Large intestine (tissue), 3 donors: Measurements from ENCODE around the gene PARVG. TPM values are rescaled to one million over a fixed set of nuclear protein-coding genes. Genes with fewer than 3 reads are reported as not detected.

Experiments
- DNase-seq, 2 donors: peaks; one replicate each; pipeline versions ENCODE4 v3.0.0 to v3.0.0-alpha.2; 2013
- H3K27ac ChIP-seq: one replicate; pipeline ENCODE4 v1.5.1; 2013; ENCODE audit warnings: low read length
- H3K27me3 ChIP-seq: 2 replicates; pipeline ENCODE4 v1.6.1; 2013; ENCODE audit warnings: low read length; ENCODE audit not compliant: control insufficient read depth, insufficient read depth
- H3K36me3 ChIP-seq: 2 replicates; pipeline ENCODE4 v1.6.1; 2013; ENCODE audit warnings: low read length; ENCODE audit not compliant: control insufficient read depth, insufficient read depth
- H3K4me1 ChIP-seq: one replicate; pipeline ENCODE4 v1.6.1; 2013; ENCODE audit warnings: low read length; ENCODE audit not compliant: control insufficient read depth, insufficient read depth
- H3K4me3 ChIP-seq: one replicate; pipeline ENCODE4 v1.5.1; 2013; ENCODE audit warnings: low read length
- H3K9me3 ChIP-seq: one replicate; pipeline ENCODE4 v1.6.1; 2013; ENCODE audit warnings: mild to moderate bottlenecking, low read depth, low read length, moderate library complexity; ENCODE audit not compliant: control insufficient read depth
- WGBS: methylation state at CpG from one replicate; pipeline ENCODE4 v1.1.5; 2013; ENCODE audit warnings: low lambda C conversion rate; ENCODE audit not compliant: insufficient coverage; 5-methylcytosine and 5-hydroxymethylcytosine counted together
- polyA plus RNA-seq: library from polyadenylated mRNA; unstranded; fragments of 120-200 nt; gene quantifications from one replicate; pipeline ENCODE4 v1.2.1, GENCODE V29; 2013

PARVG gene
- polyA plus RNA-seq, 1 donor = 6.7 TPM

DNA sequence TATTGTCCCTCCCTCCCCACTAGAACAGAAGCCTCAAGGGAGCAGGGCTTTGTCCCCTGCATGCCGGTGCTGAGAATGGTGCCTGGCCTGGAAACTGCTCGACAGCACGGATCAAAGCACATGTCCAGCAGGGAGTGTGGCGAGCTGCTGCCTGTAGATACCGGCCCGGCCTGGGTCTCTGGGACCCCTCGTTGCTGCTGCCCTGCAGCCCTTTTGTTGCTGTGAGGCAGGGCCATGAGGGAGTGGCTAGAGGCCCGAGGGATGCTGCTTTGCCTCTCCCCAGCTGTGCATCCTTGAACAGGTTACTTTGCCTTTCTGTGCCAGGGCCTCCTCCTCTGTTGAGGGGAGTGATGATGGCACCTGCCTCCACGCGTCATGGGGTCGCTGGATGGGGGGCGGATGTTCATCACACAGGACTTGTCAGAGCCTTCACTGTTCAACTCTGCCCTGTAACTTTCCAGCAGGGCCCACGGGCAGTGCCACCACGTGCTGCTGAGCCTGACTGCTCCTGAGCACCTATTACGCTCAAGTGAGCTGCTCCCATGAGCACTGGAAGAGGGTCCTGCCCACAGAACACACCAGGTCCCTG is 15.3 kb upstream of the PARVG start:
- WGBS = no CpG with 5 or more reads among the region's 15 CpGs
- no peak overlapping the region for H3K27ac ChIP-seq
- H3K4me1 ChIP-seq = no peaks in the 10 kb centered on the region
- no peak overlapping the region for H3K4me3 ChIP-seq
- no peaks in the 10 kb centered on the region for H3K27me3 ChIP-seq
- no peak for DNase-seq
- no peaks in the 10 kb centered on the region for H3K36me3 ChIP-seq
- no peaks in the 10 kb centered on the region for H3K9me3 ChIP-seq

DNA sequence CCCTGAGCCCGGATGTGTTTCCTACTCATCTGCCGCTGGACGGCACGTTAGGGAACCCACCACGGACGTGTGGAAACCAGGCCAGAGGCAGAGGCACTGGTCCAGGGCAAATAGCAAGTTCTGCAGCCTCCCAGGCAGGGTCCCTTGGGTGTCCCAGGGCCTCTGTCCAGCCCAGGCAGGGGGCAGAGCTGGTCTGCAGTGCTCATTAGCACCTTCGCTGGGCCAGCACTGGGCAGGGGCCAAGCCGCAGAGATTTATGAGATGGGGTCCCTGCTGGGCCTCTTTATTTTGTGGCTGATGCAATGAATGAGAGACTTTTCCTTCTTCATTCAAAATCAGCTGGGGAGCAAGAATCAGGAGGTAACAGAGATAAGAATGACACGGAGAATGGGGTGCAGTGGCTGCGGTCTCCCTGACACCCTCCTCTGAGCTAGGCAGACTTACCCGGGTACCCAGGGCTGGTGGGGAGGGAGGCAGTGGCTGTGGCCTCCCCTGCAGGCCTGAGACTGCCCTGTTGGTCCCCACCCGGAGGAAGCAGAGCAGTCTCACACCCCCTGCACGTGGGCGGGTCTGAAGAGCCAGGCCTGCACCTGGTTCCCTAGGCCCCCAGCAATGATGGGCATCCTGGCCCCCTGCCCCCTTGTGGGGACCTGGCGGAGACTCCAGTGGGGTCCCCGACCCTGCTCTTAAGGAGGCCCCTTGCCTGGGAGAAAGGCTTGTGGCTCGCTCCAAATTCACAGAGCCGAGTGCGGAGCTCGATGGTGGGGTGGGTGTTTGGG is 14.0 kb upstream of the PARVG start:
- no peaks in the 10 kb centered on the region for H3K9me3 ChIP-seq
- H3K4me1 ChIP-seq = no peaks in the 10 kb centered on the region
- H3K27me3 ChIP-seq = no peaks in the 10 kb centered on the region
- no peak for DNase-seq
- H3K36me3 ChIP-seq = no peaks in the 10 kb centered on the region
- no peak overlapping the region for H3K27ac ChIP-seq
- no peak overlapping the region for H3K4me3 ChIP-seq
- no CpG with 5 or more reads among the region's 20 CpGs for WGBS

DNA sequence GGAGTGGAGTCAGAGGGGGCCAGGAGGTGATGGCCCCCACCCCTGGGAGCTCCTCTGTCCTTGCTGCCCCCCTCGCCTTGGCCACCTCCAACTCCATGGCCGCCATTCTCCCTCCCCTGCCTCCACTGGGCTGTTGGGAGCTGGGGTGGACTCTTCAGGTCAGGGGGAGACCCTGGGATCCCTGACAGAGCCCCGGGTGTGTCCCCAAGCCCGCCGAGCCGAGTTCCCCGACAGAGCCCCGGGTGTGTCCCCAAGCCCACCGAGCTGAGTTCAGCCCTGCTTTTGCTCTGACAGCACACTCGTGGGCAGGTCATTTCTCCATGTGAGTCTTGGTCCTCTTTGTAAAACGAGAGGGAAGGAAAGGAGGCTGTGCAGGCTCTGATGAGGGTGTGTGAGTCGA is 13.2 kb upstream of the PARVG start:
- no peak overlapping the region for H3K27ac ChIP-seq
- no peaks in the 10 kb centered on the region for H3K36me3 ChIP-seq
- H3K4me1 ChIP-seq = no peaks in the 10 kb centered on the region
- WGBS = no CpG with 5 or more reads among the region's 12 CpGs
- H3K4me3 ChIP-seq = no peak overlapping the region
- H3K27me3 ChIP-seq = no peaks in the 10 kb centered on the region
- no peak for DNase-seq
- H3K9me3 ChIP-seq = no peaks in the 10 kb centered on the region

DNA sequence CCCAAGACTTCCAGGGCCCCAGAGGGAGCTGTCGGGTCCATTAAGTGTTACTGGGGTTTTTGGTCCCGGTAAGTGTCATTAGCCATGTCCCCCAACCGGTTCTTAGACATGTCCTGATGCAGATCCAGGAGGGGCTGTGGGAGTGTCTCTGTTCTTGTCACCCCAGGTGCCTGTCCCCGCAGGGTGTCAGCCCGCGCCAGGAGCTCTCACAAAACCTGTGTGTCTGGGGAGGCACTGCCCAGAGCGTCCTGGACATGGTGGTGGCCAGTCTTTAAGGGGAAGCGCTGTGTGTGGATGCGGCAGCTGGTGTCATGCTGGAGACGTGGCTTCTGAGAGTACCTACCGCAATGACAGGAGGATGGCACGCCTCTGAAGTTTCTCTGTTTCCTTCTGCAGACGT is 12.5 kb upstream of the PARVG start:
- H3K36me3 ChIP-seq = no peaks in the 10 kb centered on the region

DNA sequence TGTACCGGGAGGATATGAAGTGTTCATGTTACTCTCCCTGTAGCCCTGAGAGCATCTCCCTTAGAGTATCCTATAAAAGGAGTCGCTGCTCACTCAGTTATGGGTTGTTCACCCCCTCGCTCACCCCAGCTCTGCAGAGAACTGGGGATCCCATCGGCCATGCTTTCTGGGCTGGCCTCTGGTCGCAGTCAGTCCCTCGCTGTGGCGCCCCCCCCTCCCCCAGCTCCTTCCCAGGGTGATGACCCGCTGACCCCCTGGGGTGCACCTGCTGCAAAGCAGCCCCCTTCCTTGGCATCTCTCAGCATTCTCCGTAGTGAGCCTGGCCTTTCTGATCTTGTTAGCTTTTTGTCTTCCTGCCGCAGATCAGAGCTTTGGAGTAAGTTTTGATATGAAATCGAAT is 10.3 kb upstream of the PARVG start:
- H3K27ac ChIP-seq = no peak overlapping the region
- H3K4me3 ChIP-seq = no peak overlapping the region
- H3K36me3 ChIP-seq = no peaks in the 10 kb centered on the region
- H3K4me1 ChIP-seq = no peaks in the 10 kb centered on the region
- no peaks in the 10 kb centered on the region for H3K27me3 ChIP-seq
- DNase-seq = no peak
- no peaks in the 10 kb centered on the region for H3K9me3 ChIP-seq
- no CpG with 5 or more reads among the region's 11 CpGs for WGBS

More for the DNA sequence above, 12.5 kb upstream of the PARVG start:
- WGBS = no CpG with 5 or more reads among the region's 13 CpGs
- H3K4me3 ChIP-seq = no peak overlapping the region
- H3K27ac ChIP-seq = no peak overlapping the region
- H3K4me1 ChIP-seq = no peaks in the 10 kb centered on the region
- H3K27me3 ChIP-seq = no peaks in the 10 kb centered on the region
- no peak for DNase-seq
- no peaks in the 10 kb centered on the region for H3K9me3 ChIP-seq

DNA sequence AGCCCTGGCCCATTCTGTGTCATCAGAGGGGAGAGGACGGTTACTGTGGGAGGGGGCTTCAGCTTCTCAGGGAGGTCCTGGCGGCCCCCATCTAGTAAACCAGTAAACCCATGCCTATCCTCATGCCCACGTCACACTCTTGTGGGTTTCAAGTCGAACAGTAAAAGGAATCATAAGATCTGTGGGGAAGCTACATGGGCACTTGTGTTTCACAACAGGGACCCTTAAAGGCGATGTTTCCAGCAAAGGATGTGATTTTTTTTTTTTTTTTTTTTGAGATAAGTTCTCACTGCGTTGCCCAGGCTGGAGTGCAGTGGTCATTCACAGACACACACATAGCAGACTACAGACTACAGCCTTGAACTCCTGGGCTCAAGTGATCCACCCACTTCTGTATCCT is 9.2 kb upstream of the PARVG start:
- no peaks in the 10 kb centered on the region for H3K36me3 ChIP-seq
- no CpG with 5 or more reads among the region's 6 CpGs for WGBS
- no peak for DNase-seq
- no peak overlapping the region for H3K4me3 ChIP-seq
- H3K9me3 ChIP-seq = no peaks in the 10 kb centered on the region
- no peak overlapping the region for H3K27ac ChIP-seq
- no peaks in the 10 kb centered on the region for H3K4me1 ChIP-seq
- no peaks in the 10 kb centered on the region for H3K27me3 ChIP-seq

DNA sequence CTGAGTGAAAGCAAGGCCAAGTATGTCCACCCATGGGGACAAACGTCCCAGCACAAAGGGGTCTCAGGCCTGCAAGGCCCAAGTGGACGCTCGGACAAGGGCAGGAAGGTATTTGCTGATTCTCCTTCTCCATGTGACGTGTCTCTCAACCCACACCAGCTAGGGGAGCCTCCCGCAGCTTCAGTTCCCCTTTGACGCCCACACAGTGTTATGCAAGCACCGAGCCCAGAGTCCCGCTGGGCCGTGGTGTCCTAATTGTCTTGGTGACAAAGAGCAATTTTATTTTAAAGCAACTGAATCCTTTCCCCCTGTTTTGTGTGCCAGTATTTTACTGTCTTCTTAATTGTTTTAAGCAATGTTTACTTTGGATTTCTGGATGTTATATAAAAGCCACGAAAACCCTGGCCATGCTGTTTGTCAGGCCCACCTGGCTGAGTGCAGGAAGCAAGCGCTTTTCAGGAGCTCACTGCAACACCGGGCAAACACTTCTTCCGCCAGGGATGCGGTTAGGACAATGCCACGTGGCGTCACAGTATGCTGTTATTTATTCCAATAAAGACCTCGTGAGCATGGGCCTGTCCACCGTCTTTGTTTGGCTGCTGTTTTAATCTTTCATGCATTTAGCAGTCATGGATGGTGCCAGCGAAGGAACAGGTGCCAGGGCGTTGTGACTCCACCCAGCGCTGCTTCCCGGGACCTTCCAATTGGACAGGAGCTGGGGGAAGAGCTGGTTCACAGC is 8.2 kb upstream of the PARVG start:
- Histone ChIP-seq H3K27me3 (no peaks in the 10 kb centered on the region), H3K36me3 (no peaks in the 10 kb centered on the region), H3K4me1 (no peaks in the 10 kb centered on the region), H3K27ac (no peak overlapping the region), H3K9me3 (no peaks in the 10 kb centered on the region), H3K4me3 (no peak overlapping the region)
- no peak for DNase-seq
- 60% methylated on average over 1 of the region's 22 CpGs for WGBS

DNA sequence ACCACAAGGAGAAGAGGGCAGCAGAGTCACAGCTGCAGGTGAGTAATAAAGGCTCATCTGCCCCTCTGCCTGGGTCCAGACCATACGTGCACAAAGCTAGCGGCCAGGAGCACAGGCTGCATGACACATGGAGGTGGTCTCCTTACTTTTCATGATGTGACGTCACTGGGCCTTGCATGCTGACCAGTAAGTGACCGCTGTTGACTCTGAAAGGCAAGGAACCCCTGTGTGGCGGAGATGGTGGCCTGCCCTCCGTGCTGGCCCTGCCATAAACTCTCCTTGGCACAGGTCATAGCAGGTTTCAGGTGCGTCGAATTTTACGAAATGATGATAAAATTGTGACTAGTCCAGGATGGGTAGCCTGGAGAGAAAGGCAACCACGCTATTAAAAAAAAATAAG is 7.6 kb upstream of the PARVG start:
- Histone ChIP-seq H3K4me3 (no peak overlapping the region), H3K36me3 (no peaks in the 10 kb centered on the region), H3K4me1 (no peaks in the 10 kb centered on the region), H3K27me3 (peaks cover 2% of the 10 kb centered on the region), H3K9me3 (no peaks in the 10 kb centered on the region), H3K27ac (no peak overlapping the region)
- WGBS = no CpG with 5 or more reads among the region's 10 CpGs
- DNase-seq = no peak

DNA sequence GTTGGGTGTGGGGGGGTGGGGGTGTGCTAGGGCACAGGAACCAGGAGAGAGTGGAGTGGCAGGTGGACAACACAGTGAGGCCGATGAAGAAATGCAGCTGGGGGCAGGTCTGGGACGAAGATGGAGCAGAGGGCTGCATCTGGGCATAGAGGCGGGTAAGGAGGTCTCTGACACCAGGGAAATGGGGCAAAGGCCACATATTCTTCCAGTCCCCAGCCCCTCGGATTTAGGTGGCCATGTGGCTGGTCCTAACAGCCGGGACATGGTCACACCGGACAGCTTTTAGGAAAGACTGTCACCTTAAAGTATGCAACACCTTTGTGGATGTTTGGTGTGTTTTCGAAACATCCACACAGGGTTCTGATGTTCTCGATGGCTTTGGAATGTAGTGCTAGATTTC is 5.0 kb upstream of the PARVG start:
- WGBS = no CpG with 5 or more reads among the region's 8 CpGs
- DNase-seq = no peak

DNA sequence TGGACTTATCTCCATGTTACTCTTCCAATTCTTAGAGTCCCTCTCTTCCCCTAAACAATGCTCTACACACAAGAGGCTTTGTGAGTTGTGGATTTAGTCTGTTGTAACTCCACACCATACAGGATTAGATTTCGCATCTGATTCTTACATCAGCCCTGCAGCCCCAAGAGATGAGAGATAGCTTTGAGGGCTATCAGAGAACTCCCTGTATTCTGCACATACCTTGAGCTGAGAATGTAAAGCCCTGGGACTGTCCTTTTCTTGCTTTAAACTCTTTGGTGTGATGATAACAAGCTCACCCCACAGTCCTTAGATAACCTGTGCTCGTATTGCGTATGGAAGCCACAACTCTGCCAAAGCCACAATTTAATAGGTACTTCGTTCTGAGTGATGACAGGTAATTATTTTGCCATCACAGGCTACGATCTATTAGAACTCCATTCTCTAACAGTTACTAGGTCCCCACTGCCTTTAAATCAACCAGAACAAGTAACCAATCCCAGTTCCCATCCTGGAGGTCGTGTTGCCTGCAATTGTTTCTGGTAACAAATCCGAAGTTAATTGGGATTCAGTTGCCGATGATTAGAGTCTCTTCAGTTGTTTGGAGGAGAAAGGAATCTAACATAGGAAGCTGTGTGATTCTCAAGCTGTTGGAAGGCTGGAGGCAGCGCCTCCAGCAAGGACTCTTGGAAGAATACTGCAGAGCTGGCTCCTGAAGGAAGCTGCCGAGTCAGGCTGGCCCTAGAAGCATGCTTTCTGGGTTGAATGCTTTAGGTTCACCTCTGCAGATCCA is 1.3 kb upstream of the PARVG start:
- Histone ChIP-seq H3K27me3 (peaks cover 6% of the 10 kb centered on the region), H3K4me1 (no peaks in the 10 kb centered on the region), H3K4me3 (no peak overlapping the region), H3K9me3 (no peaks in the 10 kb centered on the region), H3K36me3 (no peaks in the 10 kb centered on the region), H3K27ac (no peak overlapping the region)
- DNase-seq = no peak
- WGBS = no CpG with 5 or more reads among the region's 10 CpGs

More for the DNA sequence above, 5.0 kb upstream of the PARVG start:
- H3K27ac ChIP-seq = no peak overlapping the region
- H3K27me3 ChIP-seq = peaks cover 6% of the 10 kb centered on the region
- H3K36me3 ChIP-seq = no peaks in the 10 kb centered on the region
- H3K9me3 ChIP-seq = no peaks in the 10 kb centered on the region
- no peaks in the 10 kb centered on the region for H3K4me1 ChIP-seq
- H3K4me3 ChIP-seq = no peak overlapping the region
